HCT116 (cell line): ENCODE results near the gene TRPV4. TPM values are rescaled to one million over a fixed set of nuclear protein-coding genes. Genes with fewer than 3 reads are reported as not detected.

Source experiments
- ATAC-seq: fragments of 200-7000 bp; cut with Tn5 transposase; 2 replicates; pipeline ENCODE4 v1.9.1; 2020; ENCODE audit warnings: mild to moderate bottlenecking, moderate library complexity
- BruUV-seq: library from RNA; stranded (reverse); fragments of 400-500 nt; replicated peaks from 2 replicates; lab custom pipeline; 2021; lab: Mats Ljungman, UMichigan
- CTCF ChIA-PET: fragments of 300-600 bp; sonication (Branson Sonifier 250); formaldehyde crosslinking; loops from one replicate; lab custom pipeline; 2021; ENCODE audit warnings: antibody characterized with exemption; lab: Charles Lee
- POLR2A ChIA-PET: fragments of 300-600, 350-600 bp; sonication (Branson Sonifier 250); formaldehyde crosslinking; loops from one replicate; lab custom pipeline; 2021; ENCODE audit warnings: antibody characterized with exemption; lab: Charles Lee
- RAD21 ChIA-PET, 2 experiments: fragments of 300-600 bp; sonication (Branson Sonifier 250); formaldehyde crosslinking; loops; one replicate each; lab custom pipeline; 2023; ENCODE audit warnings: low total read pairs in 2 of 2; ENCODE audit not compliant: uncharacterized antibody in 2 of 2, unreplicated experiment in 2 of 2, low non-redundant PET in 1 of 2; lab: Charles Lee
- DNase-seq: peaks from one replicate; pipeline ENCODE4 v3.0.0-alpha.2; 2010; ENCODE audit warnings: low read depth, low spot score
- H2AFZ ChIP-seq: fragments of 200-600 bp; shearing (Covaris generic), sonication (generic); 2 replicates; pipeline ENCODE4 v1.6.1; 2017; ENCODE audit warnings: low read depth, mixed run types, mixed read lengths, antibody characterized with exemption, low read length; ENCODE audit not compliant: poor library complexity, severe bottlenecking
- H3K27ac ChIP-seq: 2 replicates; pipeline ENCODE4 v1.5.1; 2012; ENCODE audit warnings: low read depth, low read length
- H3K27me3 ChIP-seq: fragments of 200-600 bp; sonication (generic); 2 replicates; pipeline ENCODE4 v1.6.1; 2016; ENCODE audit warnings: mixed run types, low read length, mixed read lengths; ENCODE audit not compliant: insufficient read depth
- H3K36me3 ChIP-seq, 2 experiments: fragments of 200-500 bp in 1 of 2; fragments of 200-600 bp in 1 of 2; sonication (Bioruptor generic) in 1 of 2; sonication (generic) in 1 of 2; 2 replicates each; pipeline versions ENCODE4 v1.5.1 to v1.6.1; 2014 to 2016; ENCODE audit warnings: low read length in 2 of 2, inconsistent platforms in 1 of 2, mixed read lengths in 1 of 2, mixed run types in 1 of 2; ENCODE audit not compliant: insufficient read depth in 2 of 2, control insufficient read depth in 1 of 2
- H3K4me1 ChIP-seq, 2 experiments: fragments of 200-600 bp in 1 of 2; sonication (generic) in 1 of 2; 2 replicates each; pipeline versions ENCODE4 v1.5.1 to v1.6.1; 2012 to 2017; ENCODE audit warnings: low read length in 2 of 2, inconsistent platforms in 1 of 2, mild to moderate bottlenecking in 1 of 2, mixed read lengths in 1 of 2, mixed run types in 1 of 2, moderate library complexity in 1 of 2; ENCODE audit not compliant: insufficient read depth in 2 of 2, control insufficient read depth in 1 of 2
- H3K4me2 ChIP-seq: fragments of 200-600 bp; sonication (generic); 2 replicates; pipeline ENCODE4 v1.6.1; 2017; ENCODE audit warnings: mixed run types, low read length, mixed read lengths
- H3K4me3 ChIP-seq, 2 experiments: fragments of 200-600 bp in 1 of 2; sonication (generic) in 1 of 2; replicated peaks in 1 of 2; 2 replicates each; pipeline ENCODE4 v1.5.1; 2011 to 2016; ENCODE audit warnings: low read length in 2 of 2, control low read depth in 1 of 2, low read depth in 1 of 2, mild to moderate bottlenecking in 1 of 2, mixed read lengths in 1 of 2, mixed run types in 1 of 2
- H3K79me2 ChIP-seq: fragments of 200-600 bp; sonication (generic); 2 replicates; pipeline ENCODE4 v1.6.1; 2017; ENCODE audit warnings: mild to moderate bottlenecking, mixed run types, low read length, moderate library complexity, mixed read lengths; ENCODE audit not compliant: insufficient read depth
- H3K9ac ChIP-seq: fragments of 200-600 bp; sonication (generic); 2 replicates; pipeline ENCODE4 v1.6.1; 2016; ENCODE audit warnings: low read length, mixed read lengths
- H3K9me2 ChIP-seq: fragments of 200-600 bp; sonication (generic), shearing (Covaris generic); 2 replicates; pipeline ENCODE4 v1.6.1; 2017; ENCODE audit warnings: mixed run types, mild to moderate bottlenecking, moderate library complexity; ENCODE audit not compliant: insufficient read depth
- H3K9me3 ChIP-seq, 2 experiments: fragments of 200-500 bp in 1 of 2; fragments of 200-600 bp in 1 of 2; sonication (Bioruptor generic) in 1 of 2; sonication (generic) in 1 of 2; 2 replicates each; pipeline ENCODE4 v1.6.1; 2014 to 2017; ENCODE audit warnings: low read length in 2 of 2, mixed read lengths in 2 of 2, inconsistent platforms in 1 of 2, low read depth in 1 of 2, mild to moderate bottlenecking in 1 of 2, mixed run types in 1 of 2, moderate library complexity in 1 of 2; ENCODE audit not compliant: control insufficient read depth in 1 of 2, insufficient read depth in 1 of 2
- H4K20me1 ChIP-seq: fragments of 200-600 bp; sonication (generic), shearing (Covaris generic); 2 replicates; pipeline ENCODE4 v1.6.1; 2017; ENCODE audit warnings: mixed run types, mild to moderate bottlenecking, moderate library complexity; ENCODE audit not compliant: insufficient read depth
- POLR2AphosphoS5 ChIP-seq: IDR thresholded peaks from 2 replicates; pipeline ENCODE4 v1.6.1; 2011; ENCODE audit warnings: mild to moderate bottlenecking, low read depth, low read length, moderate library complexity
- SP1 ChIP-seq: IDR thresholded peaks from 2 replicates; pipeline ENCODE4 v1.6.1; 2012; ENCODE audit warnings: low read depth
- TCF7L2 ChIP-seq: IDR thresholded peaks from 2 replicates; pipeline ENCODE4 v1.7.0; 2011; ENCODE audit warnings: borderline replicate concordance, inconsistent platforms; ENCODE audit not compliant: insufficient read depth, insufficient read length; ENCODE audit errors: extremely low read depth
- YY1 ChIP-seq: IDR thresholded peaks from 2 replicates; pipeline ENCODE4 v1.6.1; 2011; ENCODE audit warnings: low read length, low read depth, moderate library complexity, mild to moderate bottlenecking; ENCODE audit not compliant: insufficient replicate concordance; ENCODE audit errors: extremely low read depth
- intact Hi-C: fragments of 100-400 bp; cut with micrococcal nuclease; formaldehyde crosslinking; loops from 2 replicates; pipeline ENCODE4 v1.10.0; 2022
- total RNA-seq: library from RNA; stranded (reverse); gene quantifications from one replicate; pipeline ENCODE4 v1.2.1, GENCODE V29; 2021; ENCODE audit not compliant: unreplicated experiment
- TF ChIP-seq, protein P1 (sequence below), 3 experiments: fragments of 200-600 bp in 1 of 3; sonication (generic) in 1 of 3; IDR thresholded peaks in 2 of 3; conservative IDR thresholded peaks in 1 of 3; 2 replicates each; pipeline ENCODE4 v1.5.1; 2012 to 2017; ENCODE audit warnings: low read depth in 2 of 3, low read length in 2 of 3, antibody characterized with exemption in 1 of 3, borderline replicate concordance in 1 of 3, control low read depth in 1 of 3, mild to moderate bottlenecking in 1 of 3, mixed read lengths in 1 of 3, mixed run types in 1 of 3, moderate library complexity in 1 of 3; ENCODE audit not compliant: insufficient read depth in 1 of 3

The TRPV4 gene
- total RNA-seq, 1 experiment from 2014 or later: 0.54 TPM

- TF ChIP-seq, protein P1, sequence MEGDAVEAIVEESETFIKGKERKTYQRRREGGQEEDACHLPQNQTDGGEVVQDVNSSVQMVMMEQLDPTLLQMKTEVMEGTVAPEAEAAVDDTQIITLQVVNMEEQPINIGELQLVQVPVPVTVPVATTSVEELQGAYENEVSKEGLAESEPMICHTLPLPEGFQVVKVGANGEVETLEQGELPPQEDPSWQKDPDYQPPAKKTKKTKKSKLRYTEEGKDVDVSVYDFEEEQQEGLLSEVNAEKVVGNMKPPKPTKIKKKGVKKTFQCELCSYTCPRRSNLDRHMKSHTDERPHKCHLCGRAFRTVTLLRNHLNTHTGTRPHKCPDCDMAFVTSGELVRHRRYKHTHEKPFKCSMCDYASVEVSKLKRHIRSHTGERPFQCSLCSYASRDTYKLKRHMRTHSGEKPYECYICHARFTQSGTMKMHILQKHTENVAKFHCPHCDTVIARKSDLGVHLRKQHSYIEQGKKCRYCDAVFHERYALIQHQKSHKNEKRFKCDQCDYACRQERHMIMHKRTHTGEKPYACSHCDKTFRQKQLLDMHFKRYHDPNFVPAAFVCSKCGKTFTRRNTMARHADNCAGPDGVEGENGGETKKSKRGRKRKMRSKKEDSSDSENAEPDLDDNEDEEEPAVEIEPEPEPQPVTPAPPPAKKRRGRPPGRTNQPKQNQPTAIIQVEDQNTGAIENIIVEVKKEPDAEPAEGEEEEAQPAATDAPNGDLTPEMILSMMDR (IDR thresholded peaks at IDR 0.05 in 2 of 3, conservative IDR thresholded peaks at IDR 0.05 in 1 of 3; ENCODE audit: borderline replicate concordance in 1 of 3, insufficient read depth in 1 of 3, low read depth in 2 of 3, low read length in 2 of 3): peak in 2 of 3 experiments; percentile 21 to 34; a peak in 2 of 6 replicates
- no peak for TF ChIP-seq TCF7L2
- no peak for TF ChIP-seq POLR2AphosphoS5
- Histone ChIP-seq H3K27me3 (no peaks in the 10 kb centered on the region), H3K36me3 (no peaks in the 10 kb centered on the region), H3K4me2 (no peak overlapping the region; the same call in 1 of the 2 replicates), H3K79me2 (no peaks in the 10 kb centered on the region), H3K9me2 (no peaks in the 10 kb centered on the region), H3K9me3 (no peaks in the 10 kb centered on the region), H2AFZ (no peak overlapping the region), H3K4me1 (peaks cover 14 to 50% of the 10 kb centered on the region in 2 experiments; a peak in 3 of 4 replicates), H4K20me1 (no peaks in the 10 kb centered on the region), H3K4me3 (no peak overlapping the region), H3K27ac (no peak overlapping the region), H3K9ac (no peak overlapping the region)
- ChIA-PET RAD21 (no interaction called here), CTCF (interaction anchor here (1.2 to 1.4 kb wide), 2 partner anchors 12 to 13 kb away, joined by 3 read pairs; no protein-coding TSS in a partner anchor), POLR2A (no interaction called here)
- intact Hi-C loops: no loop called here
- no peak for DNase-seq
- no TSS peak for BruUV-seq
- no peak for ATAC-seq
These were observed 8.2 kb upstream of the TRPV4 start for GRCh38 chr12:109841356-109841755.

- no peaks in the 10 kb centered on the region for H3K36me3 ChIP-seq
- ChIA-PET RAD21 (no interaction called here), CTCF (interaction anchor here (1.4 kb wide), 1 partner anchor 13 kb away, joined by 3 read pairs; no protein-coding TSS in a partner anchor), POLR2A (no interaction called here)
- intact Hi-C loops: no loop called here
- H3K9me3 ChIP-seq: no peaks in the 10 kb centered on the region
- no peak overlapping the region for H3K4me3 ChIP-seq
- DNase-seq: peak; percentile 60
- no peaks in the 10 kb centered on the region for H3K27me3 ChIP-seq
- H3K79me2 ChIP-seq: no peaks in the 10 kb centered on the region
- no TSS peak for BruUV-seq
- no peaks in the 10 kb centered on the region for H3K9me2 ChIP-seq
- peaks cover 14 to 48% of the 10 kb centered on the region in 2 experiments; a peak in 3 of 4 replicates for H3K4me1 ChIP-seq
- no peaks in the 10 kb centered on the region for H4K20me1 ChIP-seq
- peak; percentile 93 for TF ChIP-seq TCF7L2
- TF ChIP-seq SP1: peak; percentile 52; the same call in 1 of the 2 replicates
- TF ChIP-seq YY1: no peak
- TF ChIP-seq, all 23 proteins: peak for 2
- H2AFZ ChIP-seq: no peak overlapping the region
- H3K9ac ChIP-seq: no peak overlapping the region
- H3K27ac ChIP-seq: no peak overlapping the region
- ATAC-seq: peak; percentile 64
- peak overlapping the region; percentile 54 for H3K4me2 ChIP-seq
These were observed 7.3 kb upstream of the TRPV4 start for GRCh38 chr12:109840305-109841074.
